A549 (cell line): ENCODE results near the gene SCO2. TPM values are rescaled to one million over a fixed set of nuclear protein-coding genes. Genes with fewer than 3 reads are reported as not detected.
A peak's percentile ranks its signal among the peaks of the same experiment; 100 is the strongest.

Experiments used
- ATAC-seq, 2 experiments: fragments of 200-7000 bp in 1 of 2; fragments of >200 bp in 1 of 2; cut with Nextera tagmentation in 1 of 2; cut with Tn5 transposase in 1 of 2; 3 replicates each; pipeline versions ENCODE4 v1.8.0 to v1.9.1; 2018 to 2020; ENCODE audit warnings: mild to moderate bottlenecking in 1 of 2, moderate library complexity in 1 of 2
- CTCF ChIA-PET: fragments of 300-600 bp; sonication (Branson Sonifier 250); formaldehyde crosslinking; extraction: SDS; loops from one replicate; lab custom pipeline; 2021; ENCODE audit warnings: antibody characterized with exemption, inconsistent platforms; lab: Yijun Ruan, JAX
- POLR2A ChIA-PET: fragments of 350-600 bp; formaldehyde crosslinking; extraction: SDS; loops from one replicate; lab custom pipeline; 2021; ENCODE audit warnings: antibody characterized with exemption, inconsistent platforms; lab: Yijun Ruan, JAX
- DNase-seq, 2 experiments: peaks; one replicate each; pipeline versions ENCODE4 v3.0.0 to v3.0.0-alpha.2; 2011 to 2016; ENCODE audit warnings: low read depth in 1 of 2, low spot score in 1 of 2
- FAIRE-seq: peaks from 2 replicates; lab custom pipeline; 2011; peaks lifted over from hg19 to GRCh38; lab: Jason Lieb, UNC
- H3K27ac ChIP-seq, 2 experiments: fragments of >200 bp; sonication (Bioruptor Twin); formaldehyde crosslinking; 3 replicates each; pipeline ENCODE4 v1.5.1; 2016 to 2017
- H3K4me1 ChIP-seq: fragments of >200 bp; sonication (Bioruptor Twin); formaldehyde crosslinking; 3 replicates; pipeline ENCODE4 v1.6.1; 2016
- H3K4me2 ChIP-seq: fragments of >200 bp; sonication (Bioruptor Twin); formaldehyde crosslinking; 3 replicates; pipeline ENCODE4 v1.6.1; 2016
- H3K4me3 ChIP-seq: fragments of >200 bp; sonication (Bioruptor Twin); formaldehyde crosslinking; 3 replicates; pipeline ENCODE4 v1.5.1; 2016
- H3K9me3 ChIP-seq: fragments of >200 bp; sonication (Bioruptor Twin); formaldehyde crosslinking; 3 replicates; pipeline ENCODE4 v1.6.1; 2016
- ATOH8 ChIP-seq: fragments of 250-450 bp; sonication (Bioruptor Pico); IDR thresholded peaks from 2 replicates; pipeline ENCODE4 v1.5.0; 2020; ENCODE audit warnings: low read depth, mild to moderate bottlenecking, moderate library complexity
- BHLHE40 ChIP-seq: IDR thresholded peaks from 2 replicates; pipeline ENCODE4 v1.6.1; 2012; ENCODE audit warnings: low read depth, low read length, inconsistent platforms
- CHD2 ChIP-seq: fragments of 150-350 bp; IDR thresholded peaks from 2 replicates; pipeline ENCODE4 v1.6.1; 2014; ENCODE audit warnings: low read length; ENCODE audit not compliant: partially characterized antibody
- CHD4 ChIP-seq: fragments of 200-600 bp; sonication (generic); IDR thresholded peaks from 2 replicates; pipeline ENCODE4 v1.6.1; 2016; ENCODE audit warnings: antibody characterized with exemption, mild to moderate bottlenecking, borderline replicate concordance
- EHMT2 ChIP-seq: fragments of 200-600 bp; sonication (generic); IDR thresholded peaks from 2 replicates; pipeline ENCODE4 v1.6.1; 2016; ENCODE audit warnings: antibody characterized with exemption, low read depth, mild to moderate bottlenecking, moderate library complexity
- FOXS1 ChIP-seq: fragments of 250-450 bp; sonication (Bioruptor Pico); IDR thresholded peaks from 2 replicates; pipeline ENCODE4 v1.5.0; 2020; ENCODE audit warnings: mild to moderate bottlenecking, moderate library complexity
- GATA3 ChIP-seq: IDR thresholded peaks from 2 replicates; pipeline ENCODE4 v1.6.1; 2012; ENCODE audit warnings: borderline replicate concordance
- HDAC2 ChIP-seq: fragments of 200-600 bp; sonication (generic); IDR thresholded peaks from 2 replicates; pipeline ENCODE4 v1.6.1; 2016
- HOXA7 ChIP-seq: fragments of 250-450 bp; sonication (Bioruptor Pico); IDR thresholded peaks from 2 replicates; pipeline ENCODE4 v1.5.0; 2020; ENCODE audit warnings: mild to moderate bottlenecking, moderate library complexity
- MAFK ChIP-seq: fragments of 450-650 bp; IDR thresholded peaks from 2 replicates; pipeline ENCODE4 v1.6.1; 2014; ENCODE audit not compliant: partially characterized antibody
- NFE2L2 ChIP-seq: fragments of 150-350 bp; conservative IDR thresholded peaks from 2 replicates; pipeline ENCODE4 v1.6.1; 2014; ENCODE audit warnings: low read length
- PBX3 ChIP-seq: IDR thresholded peaks from 2 replicates; pipeline ENCODE4 v1.6.1; 2012
- POLR2A ChIP-seq: IDR thresholded peaks from 2 replicates; pipeline ENCODE4 v1.6.1; 2012; ENCODE audit warnings: mild to moderate bottlenecking, low read length
- RAD21 ChIP-seq, 2 experiments: fragments of >200 bp in 1 of 2; sonication (Bioruptor Twin) in 1 of 2; formaldehyde crosslinking in 1 of 2; IDR thresholded peaks in 1 of 2; conservative IDR thresholded peaks in 1 of 2; 2 replicates in 1 of 2; 3 replicates in 1 of 2; pipeline ENCODE4 v1.6.1; 2012 to 2018; ENCODE audit warnings: inconsistent platforms in 1 of 2
- REST ChIP-seq: fragments of 200-600 bp; sonication (generic); IDR thresholded peaks from 2 replicates; pipeline ENCODE4 v1.6.1; 2016; ENCODE audit warnings: antibody characterized with exemption, mild to moderate bottlenecking, moderate library complexity
- RNF2 ChIP-seq: fragments of 200-600 bp; sonication (generic); IDR thresholded peaks from 2 replicates; pipeline ENCODE4 v1.6.1; 2016; ENCODE audit warnings: low read depth, mild to moderate bottlenecking, antibody characterized with exemption, moderate library complexity, borderline replicate concordance
- SREBF2 ChIP-seq: fragments of 450-650 bp; IDR thresholded peaks from 2 replicates; pipeline ENCODE4 v1.6.1; 2014; ENCODE audit warnings: mild to moderate bottlenecking, moderate library complexity
- TP53 ChIP-seq: fragments of 250-450 bp; sonication (Bioruptor Pico); IDR thresholded peaks from 2 replicates; pipeline ENCODE4 v1.5.0; 2021; ENCODE audit warnings: mild to moderate bottlenecking, moderate library complexity
- ZC3H11A ChIP-seq: fragments of 450-650 bp; IDR thresholded peaks from 2 replicates; pipeline ENCODE4 v1.6.1; 2014; ENCODE audit warnings: antibody characterized with exemption, mild to moderate bottlenecking
- ZFP36 ChIP-seq: fragments of 450-650 bp; IDR thresholded peaks from 2 replicates; pipeline ENCODE4 v1.6.1; 2014; ENCODE audit warnings: borderline replicate concordance; ENCODE audit not compliant: partially characterized antibody
- ZSCAN20 ChIP-seq: fragments of 250-450 bp; sonication (Bioruptor Pico); IDR thresholded peaks from 2 replicates; pipeline ENCODE4 v1.8.0; 2022; ENCODE audit warnings: mild to moderate bottlenecking, moderate library complexity
- WGBS: methylation state at CpG from one replicate; pipeline ENCODE4 v1.1.6; 2017; ENCODE audit errors: missing lambda C conversion rate; 5-methylcytosine and 5-hydroxymethylcytosine counted together
- polyA plus RNA-seq, 4 experiments: library from polyadenylated mRNA; depleted of rRNA in 3 of 4; stranded (reverse); fragments of >200 nt; fragmentation: RNase III in 1 of 4; extraction: RNeasy Plus Mini Kit Qiagen cat#74134 plus additional on column Dnase treatment in 1 of 4; gene quantifications; 2 replicates in 3 of 4; 3 replicates in 1 of 4; pipeline ENCODE4 v1.2.3, GENCODE V29; 2011 to 2017
- TF ChIP-seq, protein P1 (sequence below): IDR thresholded peaks from 2 replicates; pipeline ENCODE4 v1.6.1; 2012

SCO2 gene
- polyA plus RNA-seq, 2 of the 4 experiments (the other 2 are of a cell fraction): 0.37 to 1.7 TPM

DNA sequence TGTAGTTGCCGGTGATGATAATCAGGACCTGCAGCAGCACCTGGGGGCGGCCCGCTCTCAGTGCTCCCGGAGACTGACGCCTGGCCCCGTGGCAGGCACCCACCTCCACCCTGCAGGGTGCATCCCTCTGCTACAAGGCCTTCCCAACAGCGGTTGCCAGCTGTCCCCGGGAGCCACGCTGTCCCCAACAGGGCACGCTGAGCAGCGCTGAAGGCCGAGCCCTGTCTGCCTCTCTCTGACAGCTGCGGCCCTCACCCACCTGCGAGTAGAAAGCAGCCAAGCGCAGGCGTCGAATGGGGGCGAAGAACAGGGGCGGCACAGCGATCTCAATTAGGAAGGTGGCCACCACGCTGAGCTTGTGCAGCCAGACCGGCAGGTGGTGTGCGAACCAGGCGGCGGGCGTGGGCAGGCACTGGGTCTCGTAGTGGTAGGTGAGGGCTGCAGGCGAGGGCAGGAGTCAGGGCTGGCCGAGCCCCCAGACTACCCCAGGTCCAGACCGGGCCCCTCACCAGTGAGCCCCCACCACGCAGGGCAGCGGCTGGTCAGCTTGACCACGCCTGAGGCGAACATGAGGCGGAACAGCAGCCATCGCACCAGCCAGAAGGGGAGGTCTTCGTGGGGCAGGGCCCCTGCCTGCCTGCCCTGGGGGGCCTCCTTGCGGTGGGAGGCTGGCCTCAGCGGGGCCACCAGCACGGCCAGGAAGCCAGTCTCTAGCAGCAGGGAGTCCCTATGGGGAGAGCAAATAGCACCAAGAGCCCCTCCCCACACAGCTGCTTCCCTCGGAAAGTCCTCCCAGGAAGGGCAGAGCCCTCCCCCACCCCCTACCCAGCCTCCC lies 19.4 kb downstream of the SCO2 start:
- no CpG with 5 or more reads among the region's 41 CpGs for WGBS
- CTCF ChIA-PET: no interaction called here
- DNase-seq: no peak
- H3K4me3 ChIP-seq: no peak overlapping the region
- H3K9me3 ChIP-seq: no peaks in the 10 kb centered on the region
- H3K27ac ChIP-seq: peak overlapping the region in 1 of 2 experiments; percentile 97; a peak in 1 of 6 replicates
- TF ChIP-seq EHMT2 (no peak), ATOH8 (CRISPR knock-in tag) (no peak), POLR2A (no peak), HDAC2 (no peak), ZSCAN20 (CRISPR knock-in tag) (no peak)
- TF ChIP-seq, all 56 proteins: peak for 0
- no peak for FAIRE-seq
- Histone ChIP-seq H3K4me1 (peaks cover 15% of the 10 kb centered on the region), H3K4me2 (peak overlapping the region; percentile 95)
- ATAC-seq: no peak
- POLR2A ChIA-PET: no interaction called here

- WGBS: 86% methylated on average over 9 of the region's 14 CpGs
- TF ChIP-seq RNF2 (no peak), BHLHE40 (no peak), MAFK (no peak), ATOH8 (CRISPR knock-in tag) (no peak), EHMT2 (no peak), RAD21 (conservative IDR thresholded peaks at IDR 0.05 in 1 of 2, IDR thresholded peaks at IDR 0.05 in 1 of 2) (no peak), PBX3 (no peak), TP53 (CRISPR knock-in tag) (no peak), SREBF2 (no peak), HOXA7 (CRISPR knock-in tag) (no peak), CHD4 (no peak), GATA3 (no peak), ZC3H11A (no peak), CHD2 (no peak), NFE2L2 (no peak), ZFP36 (no peak), FOXS1 (CRISPR knock-in tag) (no peak), REST (no peak)
- TF ChIP-seq, protein P1, sequence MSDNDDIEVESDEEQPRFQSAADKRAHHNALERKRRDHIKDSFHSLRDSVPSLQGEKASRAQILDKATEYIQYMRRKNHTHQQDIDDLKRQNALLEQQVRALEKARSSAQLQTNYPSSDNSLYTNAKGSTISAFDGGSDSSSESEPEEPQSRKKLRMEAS: no peak
- DNase-seq (no peak), ATAC-seq (no peak), FAIRE-seq (no peak)
- H3K4me1 ChIP-seq: peaks cover 15% of the 10 kb centered on the region
- ChIA-PET POLR2A (no interaction called here), CTCF (interaction anchor here (1.3 kb wide), 1 partner anchor 58 kb away, joined by 3 read pairs; the partner anchor contains the start of gene SYCE3)
- no peaks in the 10 kb centered on the region for H3K9me3 ChIP-seq
- no peak overlapping the region for H3K27ac ChIP-seq
- H3K4me2 ChIP-seq: no peak overlapping the region
- no peak overlapping the region for H3K4me3 ChIP-seq
These were observed 20.1 kb downstream of the SCO2 start for GRCh38 chr22:50505276-50505775.
